Measurements from ENCODE around the gene UBE3A. TPM values are rescaled to one million over a fixed set of nuclear protein-coding genes. Genes with fewer than 3 reads are reported as not detected.

Gene UBE3A
- total and polyA plus RNA-seq, 10 of the 15 experiments (the other 5 are each of a cell fraction or from before 2014, with no cell fraction given) = 29.4 to 82.9 (median 58.7) TPM

DNA sequence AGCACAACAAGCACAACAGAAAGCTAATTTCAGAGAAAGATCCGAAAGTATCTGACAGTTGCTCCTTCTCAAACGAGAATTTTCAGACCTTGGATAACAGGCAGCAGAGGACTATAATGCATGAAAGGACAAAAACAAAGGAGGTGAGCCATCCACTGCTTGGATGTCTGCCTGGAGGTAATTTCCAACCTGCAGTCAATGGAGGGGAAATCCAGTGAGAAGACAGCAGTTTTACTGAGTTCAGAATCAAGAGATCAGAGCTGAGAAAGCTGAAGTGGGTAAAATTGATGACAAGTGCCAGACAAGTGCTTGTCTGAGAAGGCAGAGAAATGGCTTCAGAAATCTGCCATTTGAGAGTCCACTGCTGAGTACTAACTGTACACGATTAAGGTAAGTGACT, 22.1 kb downstream of the UBE3A start (continued):
- TF ChIP-seq, protein P1, sequence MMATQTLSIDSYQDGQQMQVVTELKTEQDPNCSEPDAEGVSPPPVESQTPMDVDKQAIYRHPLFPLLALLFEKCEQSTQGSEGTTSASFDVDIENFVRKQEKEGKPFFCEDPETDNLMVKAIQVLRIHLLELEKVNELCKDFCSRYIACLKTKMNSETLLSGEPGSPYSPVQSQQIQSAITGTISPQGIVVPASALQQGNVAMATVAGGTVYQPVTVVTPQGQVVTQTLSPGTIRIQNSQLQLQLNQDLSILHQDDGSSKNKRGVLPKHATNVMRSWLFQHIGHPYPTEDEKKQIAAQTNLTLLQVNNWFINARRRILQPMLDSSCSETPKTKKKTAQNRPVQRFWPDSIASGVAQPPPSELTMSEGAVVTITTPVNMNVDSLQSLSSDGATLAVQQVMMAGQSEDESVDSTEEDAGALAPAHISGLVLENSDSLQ (IDR thresholded peaks at IDR 0.05) = peak; percentile 56
- peak; percentile 47 to 51; a peak in 1 of 4 replicates for TF ChIP-seq EP300 (IDR thresholded peaks at IDR 0.05; ENCODE audit: borderline replicate concordance in 1 of 2, control insufficient read depth in 1 of 2, low read depth in 2 of 2, low read length in 2 of 2)
- TF ChIP-seq NFYB (IDR thresholded peaks at IDR 0.05; ENCODE audit: insufficient read depth, low read depth, low read length) = no peak
- TF ChIP-seq MEF2A (IDR thresholded peaks at IDR 0.05; ENCODE audit: insufficient read depth, low read depth, low read length) = no peak
- TF ChIP-seq, protein P2, sequence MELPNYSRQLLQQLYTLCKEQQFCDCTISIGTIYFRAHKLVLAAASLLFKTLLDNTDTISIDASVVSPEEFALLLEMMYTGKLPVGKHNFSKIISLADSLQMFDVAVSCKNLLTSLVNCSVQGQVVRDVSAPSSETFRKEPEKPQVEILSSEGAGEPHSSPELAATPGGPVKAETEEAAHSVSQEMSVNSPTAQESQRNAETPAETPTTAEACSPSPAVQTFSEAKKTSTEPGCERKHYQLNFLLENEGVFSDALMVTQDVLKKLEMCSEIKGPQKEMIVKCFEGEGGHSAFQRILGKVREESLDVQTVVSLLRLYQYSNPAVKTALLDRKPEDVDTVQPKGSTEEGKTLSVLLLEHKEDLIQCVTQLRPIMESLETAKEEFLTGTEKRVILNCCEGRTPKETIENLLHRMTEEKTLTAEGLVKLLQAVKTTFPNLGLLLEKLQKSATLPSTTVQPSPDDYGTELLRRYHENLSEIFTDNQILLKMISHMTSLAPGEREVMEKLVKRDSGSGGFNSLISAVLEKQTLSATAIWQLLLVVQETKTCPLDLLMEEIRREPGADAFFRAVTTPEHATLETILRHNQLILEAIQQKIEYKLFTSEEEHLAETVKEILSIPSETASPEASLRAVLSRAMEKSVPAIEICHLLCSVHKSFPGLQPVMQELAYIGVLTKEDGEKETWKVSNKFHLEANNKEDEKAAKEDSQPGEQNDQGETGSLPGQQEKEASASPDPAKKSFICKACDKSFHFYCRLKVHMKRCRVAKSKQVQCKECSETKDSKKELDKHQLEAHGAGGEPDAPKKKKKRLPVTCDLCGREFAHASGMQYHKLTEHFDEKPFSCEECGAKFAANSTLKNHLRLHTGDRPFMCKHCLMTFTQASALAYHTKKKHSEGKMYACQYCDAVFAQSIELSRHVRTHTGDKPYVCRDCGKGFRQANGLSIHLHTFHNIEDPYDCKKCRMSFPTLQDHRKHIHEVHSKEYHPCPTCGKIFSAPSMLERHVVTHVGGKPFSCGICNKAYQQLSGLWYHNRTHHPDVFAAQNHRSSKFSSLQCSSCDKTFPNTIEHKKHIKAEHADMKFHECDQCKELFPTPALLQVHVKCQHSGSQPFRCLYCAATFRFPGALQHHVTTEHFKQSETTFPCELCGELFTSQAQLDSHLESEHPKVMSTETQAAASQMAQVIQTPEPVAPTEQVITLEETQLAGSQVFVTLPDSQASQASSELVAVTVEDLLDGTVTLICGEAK (IDR thresholded peaks at IDR 0.05; ENCODE audit: borderline replicate concordance) = no peak
- no peak for TF ChIP-seq MTA3 (IDR thresholded peaks at IDR 0.05; ENCODE audit: borderline replicate concordance, low read length)
- no peak for TF ChIP-seq ZNF217 (IDR thresholded peaks at IDR 0.05)
- TF ChIP-seq IRF4 (IDR thresholded peaks at IDR 0.05; ENCODE audit: low read depth, low read length) = no peak
- TF ChIP-seq, protein P3, sequence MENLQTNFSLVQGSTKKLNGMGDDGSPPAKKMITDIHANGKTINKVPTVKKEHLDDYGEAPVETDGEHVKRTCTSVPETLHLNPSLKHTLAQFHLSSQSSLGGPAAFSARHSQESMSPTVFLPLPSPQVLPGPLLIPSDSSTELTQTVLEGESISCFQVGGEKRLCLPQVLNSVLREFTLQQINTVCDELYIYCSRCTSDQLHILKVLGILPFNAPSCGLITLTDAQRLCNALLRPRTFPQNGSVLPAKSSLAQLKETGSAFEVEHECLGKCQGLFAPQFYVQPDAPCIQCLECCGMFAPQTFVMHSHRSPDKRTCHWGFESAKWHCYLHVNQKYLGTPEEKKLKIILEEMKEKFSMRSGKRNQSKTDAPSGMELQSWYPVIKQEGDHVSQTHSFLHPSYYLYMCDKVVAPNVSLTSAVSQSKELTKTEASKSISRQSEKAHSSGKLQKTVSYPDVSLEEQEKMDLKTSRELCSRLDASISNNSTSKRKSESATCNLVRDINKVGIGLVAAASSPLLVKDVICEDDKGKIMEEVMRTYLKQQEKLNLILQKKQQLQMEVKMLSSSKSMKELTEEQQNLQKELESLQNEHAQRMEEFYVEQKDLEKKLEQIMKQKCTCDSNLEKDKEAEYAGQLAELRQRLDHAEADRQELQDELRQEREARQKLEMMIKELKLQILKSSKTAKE (IDR thresholded peaks at IDR 0.05; ENCODE audit: low read depth, poor library complexity, severe bottlenecking) = peak; percentile 79
- no peak for TF ChIP-seq ZNF24 (IDR thresholded peaks at IDR 0.05)
- TF ChIP-seq, protein P4, sequence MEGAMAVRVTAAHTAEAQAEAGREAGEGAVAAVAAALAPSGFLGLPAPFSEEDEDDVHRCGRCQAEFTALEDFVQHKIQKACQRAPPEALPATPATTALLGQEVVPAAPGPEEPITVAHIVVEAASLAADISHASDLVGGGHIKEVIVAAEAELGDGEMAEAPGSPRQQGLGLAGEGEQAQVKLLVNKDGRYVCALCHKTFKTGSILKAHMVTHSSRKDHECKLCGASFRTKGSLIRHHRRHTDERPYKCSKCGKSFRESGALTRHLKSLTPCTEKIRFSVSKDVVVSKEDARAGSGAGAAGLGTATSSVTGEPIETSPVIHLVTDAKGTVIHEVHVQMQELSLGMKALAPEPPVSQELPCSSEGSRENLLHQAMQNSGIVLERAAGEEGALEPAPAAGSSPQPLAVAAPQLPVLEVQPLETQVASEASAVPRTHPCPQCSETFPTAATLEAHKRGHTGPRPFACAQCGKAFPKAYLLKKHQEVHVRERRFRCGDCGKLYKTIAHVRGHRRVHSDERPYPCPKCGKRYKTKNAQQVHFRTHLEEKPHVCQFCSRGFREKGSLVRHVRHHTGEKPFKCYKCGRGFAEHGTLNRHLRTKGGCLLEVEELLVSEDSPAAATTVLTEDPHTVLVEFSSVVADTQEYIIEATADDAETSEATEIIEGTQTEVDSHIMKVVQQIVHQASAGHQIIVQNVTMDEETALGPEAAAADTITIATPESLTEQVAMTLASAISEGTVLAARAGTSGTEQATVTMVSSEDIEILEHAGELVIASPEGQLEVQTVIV (IDR thresholded peaks at IDR 0.05; ENCODE audit: borderline replicate concordance, partially characterized antibody) = no peak
- TF ChIP-seq EED (IDR thresholded peaks at IDR 0.05; ENCODE audit: low read depth) = peak; percentile 68
- no peak for TF ChIP-seq ETV6 (conservative IDR thresholded peaks at IDR 0.05 in 1 of 2, IDR thresholded peaks at IDR 0.05 in 1 of 2; ENCODE audit: borderline replicate concordance in 1 of 2, low read depth in 1 of 2)
- no peak for TF ChIP-seq STAT3 (IDR thresholded peaks at IDR 0.05; ENCODE audit: low read depth, low read length)
- TF ChIP-seq, protein P5, sequence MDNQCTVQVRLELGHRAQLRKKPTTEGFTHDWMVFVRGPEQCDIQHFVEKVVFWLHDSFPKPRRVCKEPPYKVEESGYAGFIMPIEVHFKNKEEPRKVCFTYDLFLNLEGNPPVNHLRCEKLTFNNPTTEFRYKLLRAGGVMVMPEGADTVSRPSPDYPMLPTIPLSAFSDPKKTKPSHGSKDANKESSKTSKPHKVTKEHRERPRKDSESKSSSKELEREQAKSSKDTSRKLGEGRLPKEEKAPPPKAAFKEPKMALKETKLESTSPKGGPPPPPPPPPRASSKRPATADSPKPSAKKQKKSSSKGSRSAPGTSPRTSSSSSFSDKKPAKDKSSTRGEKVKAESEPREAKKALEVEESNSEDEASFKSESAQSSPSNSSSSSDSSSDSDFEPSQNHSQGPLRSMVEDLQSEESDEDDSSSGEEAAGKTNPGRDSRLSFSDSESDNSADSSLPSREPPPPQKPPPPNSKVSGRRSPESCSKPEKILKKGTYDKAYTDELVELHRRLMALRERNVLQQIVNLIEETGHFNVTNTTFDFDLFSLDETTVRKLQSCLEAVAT (IDR thresholded peaks at IDR 0.05) = no peak

Data from GM12878 (cell line).